IMR-90 (cell line): ENCODE measurements around the gene MICAL2. TPM values are rescaled to one million over a fixed set of nuclear protein-coding genes. Genes with fewer than 3 reads are reported as not detected.

ENCODE experiments used
- ATAC-seq: fragments of 200-7000 bp; cut with Tn5 transposase; 2 replicates; pipeline ENCODE4 v1.9.1; 2020; ENCODE audit warnings: low read depth, mild to moderate bottlenecking, moderate library complexity
- BruUV-seq: library from RNA; stranded (reverse); fragments of 400-500 nt; replicated peaks from 2 replicates; lab custom pipeline; 2021; lab: Mats Ljungman, UMichigan
- CTCF ChIA-PET: fragments of 300-600 bp; formaldehyde crosslinking; extraction: SDS; loops from one replicate; lab custom pipeline; 2021; ENCODE audit warnings: antibody characterized with exemption; lab: Yijun Ruan, JAX
- POLR2A ChIA-PET: fragments of 300-600 bp; sonication (Branson Sonifier 250); formaldehyde crosslinking; loops from one replicate; lab custom pipeline; 2022; ENCODE audit warnings: antibody characterized with exemption; ENCODE audit not compliant: unreplicated experiment; lab: Charles Lee
- DNase-seq: peaks from one replicate; pipeline ENCODE4 v3.0.0; 2013
- H2AFZ ChIP-seq: replicated peaks from 2 replicates; pipeline ENCODE3; 2013; ENCODE audit warnings: low read length, mild to moderate bottlenecking; ENCODE audit not compliant: poor library complexity
- H2AK5ac ChIP-seq: 2 replicates; pipeline ENCODE4 v1.6.1; 2013; ENCODE audit warnings: low read depth, low read length, inconsistent platforms
- H2AK9ac ChIP-seq: replicated peaks from 2 replicates; pipeline ENCODE3; 2013; ENCODE audit warnings: mild to moderate bottlenecking, low read depth, low read length, moderate library complexity; ENCODE audit not compliant: poor library complexity
- H2BK120ac ChIP-seq: 2 replicates; pipeline ENCODE4 v1.6.1; 2013; ENCODE audit warnings: low read depth, low read length, inconsistent platforms
- H2BK15ac ChIP-seq: 3 replicates; pipeline ENCODE4 v1.6.1; 2013; ENCODE audit warnings: low read depth, low read length, inconsistent platforms
- H2BK20ac ChIP-seq: 2 replicates; pipeline ENCODE4 v1.6.1; 2013; ENCODE audit warnings: low read depth, mild to moderate bottlenecking, inconsistent platforms, low read length, moderate library complexity
- H2BK5ac ChIP-seq: 2 replicates; pipeline ENCODE4 v1.6.1; 2013; ENCODE audit warnings: mild to moderate bottlenecking, low read depth, low read length, inconsistent platforms; ENCODE audit not compliant: poor library complexity, severe bottlenecking
- H3K14ac ChIP-seq: replicated peaks from 2 replicates; pipeline ENCODE4 v1.6.1; 2013; ENCODE audit warnings: low read depth, low read length, inconsistent platforms
- H3K18ac ChIP-seq: 2 replicates; pipeline ENCODE4 v1.6.1; 2013; ENCODE audit warnings: low read depth, low read length, control low read depth
- H3K23ac ChIP-seq: 2 replicates; pipeline ENCODE4 v1.6.1; 2013; ENCODE audit warnings: low read depth, low read length, inconsistent platforms
- H3K27ac ChIP-seq: 2 replicates; pipeline ENCODE4 v1.5.1; 2013; ENCODE audit warnings: mild to moderate bottlenecking, control low read depth, low read length; ENCODE audit not compliant: insufficient read depth
- H3K27me3 ChIP-seq: 2 replicates; pipeline ENCODE4 v1.6.1; 2013; ENCODE audit warnings: low read length; ENCODE audit not compliant: control insufficient read depth, insufficient read depth
- H3K36me3 ChIP-seq: 2 replicates; pipeline ENCODE4 v1.6.1; 2013; ENCODE audit warnings: low read length, mixed read lengths; ENCODE audit not compliant: control insufficient read depth, insufficient read depth
- H3K4ac ChIP-seq: 2 replicates; pipeline ENCODE4 v1.6.1; 2013; ENCODE audit warnings: low read depth, low read length, inconsistent platforms
- H3K4me1 ChIP-seq: 2 replicates; pipeline ENCODE4 v1.6.1; 2013; ENCODE audit warnings: low read length, mixed read lengths; ENCODE audit not compliant: control insufficient read depth, insufficient read depth
- H3K4me2 ChIP-seq: 2 replicates; pipeline ENCODE4 v1.6.1; 2013; ENCODE audit warnings: low read depth, mild to moderate bottlenecking, control low read depth, low read length, moderate library complexity
- H3K4me3 ChIP-seq: 2 replicates; pipeline ENCODE4 v1.5.1; 2013; ENCODE audit warnings: low read depth, mild to moderate bottlenecking, control low read depth, low read length, moderate library complexity; ENCODE audit not compliant: insufficient read depth
- H3K56ac ChIP-seq: 2 replicates; pipeline ENCODE4 v1.6.1; 2013; ENCODE audit warnings: low read length, inconsistent platforms; ENCODE audit not compliant: insufficient read depth; ENCODE audit errors: extremely low read depth
- H3K79me1 ChIP-seq, 2 experiments: 2 replicates each; pipeline ENCODE4 v1.6.1; 2013; ENCODE audit warnings: low read length in 2 of 2, inconsistent platforms in 1 of 2, low read depth in 1 of 2
- H3K9ac ChIP-seq: 2 replicates; pipeline ENCODE4 v1.6.1; 2013; ENCODE audit warnings: low read depth, low read length, control low read depth
- H3K9me1 ChIP-seq: 2 replicates; pipeline ENCODE4 v1.6.1; 2013; ENCODE audit warnings: low read length, inconsistent platforms; ENCODE audit not compliant: insufficient read depth
- H3K9me3 ChIP-seq: 2 replicates; pipeline ENCODE4 v1.6.1; 2013; ENCODE audit warnings: low read length; ENCODE audit not compliant: control insufficient read depth, insufficient read depth
- H4K20me1 ChIP-seq: 2 replicates; pipeline ENCODE4 v1.6.1; 2013; ENCODE audit warnings: low read length, inconsistent platforms; ENCODE audit not compliant: insufficient read depth
- H4K5ac ChIP-seq: 2 replicates; pipeline ENCODE4 v1.6.1; 2013; ENCODE audit warnings: mild to moderate bottlenecking, low read depth, low read length, control low read depth
- H4K8ac ChIP-seq, 2 experiments: 2 replicates each; pipeline ENCODE4 v1.6.1; 2013; ENCODE audit warnings: low read depth in 2 of 2, low read length in 2 of 2, control low read depth in 1 of 2, inconsistent platforms in 1 of 2
- H4K91ac ChIP-seq: 2 replicates; pipeline ENCODE4 v1.6.1; 2013; ENCODE audit warnings: low read depth, low read length, inconsistent platforms; ENCODE audit not compliant: insufficient read depth
- BHLHE40 ChIP-seq: fragments of 150-350 bp; IDR thresholded peaks from 2 replicates; pipeline ENCODE4 v1.6.1; 2016; ENCODE audit warnings: mild to moderate bottlenecking, low read depth, low read length
- CEBPB ChIP-seq: IDR thresholded peaks from 2 replicates; pipeline ENCODE4 v1.6.1; 2012; ENCODE audit warnings: low read depth, low read length, improper control_type of control experiment
- FOS ChIP-seq: fragments of 150-350 bp; IDR thresholded peaks from 2 replicates; pipeline ENCODE4 v1.6.1; 2016; ENCODE audit warnings: low read depth, low read length
- MXI1 ChIP-seq: IDR thresholded peaks from 2 replicates; pipeline ENCODE4 v1.6.1; 2012; ENCODE audit warnings: low read depth, mild to moderate bottlenecking, low read length, moderate library complexity, borderline replicate concordance
- RAD21 ChIP-seq: IDR thresholded peaks from 2 replicates; pipeline ENCODE4 v1.6.1; 2012; ENCODE audit warnings: low read length, improper control_type of control experiment
- RCOR1 ChIP-seq: IDR thresholded peaks from 2 replicates; pipeline ENCODE4 v1.6.1; 2012; ENCODE audit warnings: mild to moderate bottlenecking, low read length, improper control_type of control experiment; ENCODE audit not compliant: insufficient replicate concordance
- WGBS, 2 experiments: methylation state at CpG; one replicate each; pipeline versions ENCODE4 v1.1.5 to v1.1.7; 2013; ENCODE audit warnings: missing lambda C conversion rate in 2 of 2; ENCODE audit not compliant: insufficient read length in 1 of 2; ENCODE audit errors: extremely low coverage in 2 of 2; 5-methylcytosine and 5-hydroxymethylcytosine counted together
- dilution Hi-C: fragments of 300-500 bp; cut with HindIII; formaldehyde crosslinking; loops from one replicate; pipeline ENCODE4 v1.14.3; 2018; ENCODE audit warnings: low sequenced_read_pairs; ENCODE audit not compliant: unreplicated experiment
- in situ Hi-C: fragments of 300-500 bp; cut with MboI; formaldehyde crosslinking; loops from 3 replicates; pipeline ENCODE4 v1.14.3; 2019; ENCODE audit warnings: low sequenced_read_pairs, inconsistent platforms, mixed read lengths
- intact Hi-C: fragments of 100-400 bp; cut with micrococcal nuclease; formaldehyde crosslinking; loops from 2 replicates; pipeline ENCODE4 v1.10.0; 2022
- polyA plus RNA-seq, 3 experiments: library from polyadenylated mRNA; depleted of rRNA; stranded (reverse); fragments of >200 nt; gene quantifications; 2 replicates each; pipeline ENCODE4 v1.2.3, GENCODE V29; 2012; ENCODE audit warnings: low replicate concordance in 1 of 3
- total RNA-seq: library from RNA; depleted of rRNA; stranded (reverse); fragments of >200 nt; gene quantifications from 2 replicates; pipeline ENCODE4 v1.2.3, GENCODE V29; 2012

The MICAL2 gene
- total and polyA plus RNA-seq, 2 of the 4 experiments (the other 2 are of a cell fraction): 170 to 336 TPM

DNA sequence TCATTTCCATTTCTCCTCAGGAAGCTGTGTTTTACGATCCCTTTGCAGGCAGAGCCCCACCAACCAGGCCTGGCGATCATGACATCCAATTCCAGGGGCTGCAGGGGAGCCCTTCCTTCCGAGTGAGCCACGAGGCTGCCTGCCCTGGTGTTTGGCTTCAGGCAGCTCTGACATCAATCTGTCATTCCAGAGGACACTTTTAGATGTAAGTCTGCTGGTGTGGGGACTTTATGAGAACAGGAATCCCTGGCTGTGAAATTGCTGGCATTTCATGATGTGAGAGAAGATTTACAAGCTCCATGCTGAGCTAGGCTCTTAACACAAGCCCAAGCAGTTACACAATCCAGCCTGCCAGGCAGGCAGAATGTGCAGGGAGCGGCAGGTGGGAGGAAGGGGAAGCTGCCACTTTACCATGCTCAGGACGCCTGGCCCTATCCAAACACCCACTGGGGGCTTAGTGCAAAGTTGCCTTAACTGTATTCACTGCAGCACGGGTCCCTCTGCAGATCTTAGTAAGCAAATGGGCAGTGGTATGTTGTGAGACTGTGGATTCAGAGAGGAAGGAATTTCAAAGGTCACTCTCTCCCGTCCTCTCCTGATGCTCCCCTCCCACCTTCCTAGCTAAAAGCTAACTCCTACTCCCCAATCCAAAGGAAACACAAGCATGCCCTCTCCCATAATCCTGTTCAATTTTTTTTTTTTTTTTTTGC is 43.4 kb upstream of the MICAL2 start (continued):
- TF ChIP-seq FOS (no peak), RAD21 (no peak)

DNA sequence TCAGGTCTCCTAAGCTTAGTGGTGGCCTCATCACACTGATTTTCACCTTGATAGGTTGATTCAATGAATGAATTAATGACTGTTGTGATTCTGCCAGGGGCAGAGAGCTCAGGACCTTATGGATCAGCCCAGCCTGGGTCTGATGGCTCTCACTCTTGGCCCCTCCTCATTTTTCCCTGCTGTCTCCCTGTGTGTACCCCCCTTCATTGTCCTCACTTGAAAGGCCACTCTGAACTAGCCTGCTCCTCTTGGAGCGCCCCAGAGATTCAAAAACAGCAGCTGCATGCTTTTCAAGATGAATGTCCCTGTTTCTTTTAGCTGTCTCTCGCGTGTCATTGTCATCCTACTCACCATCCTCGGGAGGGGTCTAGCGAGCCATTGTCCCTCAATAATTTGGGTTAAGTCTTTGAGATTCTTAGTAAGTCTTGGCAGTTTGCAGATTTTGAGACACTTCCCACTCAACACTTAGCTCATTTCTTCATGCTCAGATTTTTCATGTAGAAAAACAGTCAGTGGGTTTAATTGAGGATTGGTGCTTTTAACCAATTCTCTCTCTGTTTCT is 42.5 kb upstream of the MICAL2 start:
- WGBS, 2 experiments: 100% methylated on average over 1 of the region's 5 CpGs; no CpG with 5 or more reads in 1 of the 2 experiments
- H3K9me3 ChIP-seq: no peaks in the 10 kb centered on the region; the same call in 1 of the 2 replicates
- BruUV-seq: no TSS peak
- H3K27ac ChIP-seq: peak overlapping the region; percentile 84
- intact Hi-C loops (no loop called here), in situ Hi-C loops (no loop called here), dilution Hi-C loops (no loop called here)
- H3K23ac ChIP-seq: peak overlapping the region; percentile 84
- H3K4me2 ChIP-seq: no peak overlapping the region
- POLR2A ChIA-PET: interaction anchor here (3.3 kb wide), 1 partner anchor 19 kb away, joined by 17 read pairs; no protein-coding TSS in a partner anchor
- H4K5ac ChIP-seq: peak overlapping the region; percentile 60; the same call in 1 of the 2 replicates
- H2BK120ac ChIP-seq: peak overlapping the region; percentile 100
- peaks cover 17% of the 10 kb centered on the region for H3K9me1 ChIP-seq
- H2AFZ ChIP-seq: peak overlapping the region; percentile 73
- CTCF ChIA-PET: interaction anchor here (0.6 to 1.4 kb wide), 2 partner anchors 31 to 214 kb away, joined by 3 to 5 read pairs; no protein-coding TSS in a partner anchor
- H4K20me1 ChIP-seq: no peaks in the 10 kb centered on the region
- ATAC-seq (no peak), DNase-seq (no peak)
- peak overlapping the region; percentile 99 for H3K4ac ChIP-seq
- peak overlapping the region; percentile 64 for H3K18ac ChIP-seq
- peak overlapping the region; percentile 100 for H2BK5ac ChIP-seq
- H3K4me1 ChIP-seq: peaks cover 22% of the 10 kb centered on the region
- no peaks in the 10 kb centered on the region for H3K27me3 ChIP-seq
- peak overlapping the region; percentile 100 for H4K91ac ChIP-seq
- peak overlapping the region; percentile 84 for H2AK9ac ChIP-seq
- H3K14ac ChIP-seq: peak overlapping the region; percentile 91
- H2BK20ac ChIP-seq: peak overlapping the region; percentile 100
- H3K4me3 ChIP-seq: no peak overlapping the region
- peak overlapping the region; percentile 57 to 98 for H4K8ac ChIP-seq
- H3K36me3 ChIP-seq: no peaks in the 10 kb centered on the region
- H2AK5ac ChIP-seq: peak overlapping the region; percentile 98
- peaks cover 0 to 23% of the 10 kb centered on the region in 2 experiments; a peak in 1 of 4 replicates for H3K79me1 ChIP-seq
- TF ChIP-seq CEBPB (no peak), MXI1 (no peak), RCOR1 (no peak), BHLHE40 (no peak), RAD21 (no peak), FOS (no peak)
- peak overlapping the region; percentile 55; the same call in 1 of the 2 replicates for H3K9ac ChIP-seq
- H2BK15ac ChIP-seq: peak overlapping the region; percentile 98
- H3K56ac ChIP-seq: peak overlapping the region; percentile 86
